HG02870 (cell line): ENCODE results near the gene OSTC.
"Not testable (repeated sequence)": the region's sequence is repeated elsewhere in the genome, so short reads cannot be mapped to it uniquely, and the experiment has no call there.

ENCODE experiments used
- ATAC-seq: cut with Tn5 transposase; IDR thresholded peaks from one replicate; pipeline ENCODE4 v1.9.1; 2021; ENCODE audit warnings: mild to moderate bottlenecking, moderate library complexity; ENCODE audit not compliant: unreplicated experiment

Gene OSTC

DNA sequence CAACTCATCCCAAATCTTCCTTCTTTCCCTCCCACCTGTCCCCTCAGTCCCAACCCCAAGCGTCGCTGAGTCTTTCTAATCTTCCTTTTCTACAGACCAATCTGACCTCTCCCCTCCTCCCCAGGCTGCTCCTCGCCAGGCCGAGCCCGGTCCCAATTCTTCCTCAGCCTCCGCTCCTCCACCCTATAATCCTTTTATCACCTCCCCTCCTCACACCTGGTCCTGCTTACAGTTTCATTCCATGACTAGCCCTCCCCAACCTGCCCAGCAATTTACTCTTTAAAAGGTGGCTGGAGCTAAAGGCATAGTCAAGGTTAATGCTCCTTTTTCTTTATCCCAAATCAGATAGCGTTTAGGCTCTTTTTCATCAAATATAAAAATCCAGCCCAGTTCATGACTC is 60.2 kb downstream of the OSTC start:
- not testable (repeated sequence) for ATAC-seq

DNA sequence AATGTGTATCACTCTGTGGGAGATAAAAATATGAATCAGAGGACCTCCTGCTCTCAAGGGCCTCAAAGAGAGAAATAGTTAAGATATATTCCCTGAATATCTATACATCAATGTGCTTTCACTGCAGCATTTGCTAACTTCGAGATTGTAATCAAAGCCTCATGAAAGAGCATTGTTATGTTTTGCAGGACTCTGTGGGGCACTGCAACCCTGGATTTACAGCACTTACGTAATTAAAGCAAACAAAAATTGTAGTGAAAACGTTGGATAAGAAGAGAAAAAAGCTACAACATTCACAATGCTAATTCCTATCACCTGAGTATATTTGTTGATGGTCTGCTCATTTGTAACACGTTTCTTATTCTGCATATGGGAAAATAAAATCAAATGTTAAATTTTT is 64.5 kb downstream of the OSTC start:
- no peak for ATAC-seq

DNA sequence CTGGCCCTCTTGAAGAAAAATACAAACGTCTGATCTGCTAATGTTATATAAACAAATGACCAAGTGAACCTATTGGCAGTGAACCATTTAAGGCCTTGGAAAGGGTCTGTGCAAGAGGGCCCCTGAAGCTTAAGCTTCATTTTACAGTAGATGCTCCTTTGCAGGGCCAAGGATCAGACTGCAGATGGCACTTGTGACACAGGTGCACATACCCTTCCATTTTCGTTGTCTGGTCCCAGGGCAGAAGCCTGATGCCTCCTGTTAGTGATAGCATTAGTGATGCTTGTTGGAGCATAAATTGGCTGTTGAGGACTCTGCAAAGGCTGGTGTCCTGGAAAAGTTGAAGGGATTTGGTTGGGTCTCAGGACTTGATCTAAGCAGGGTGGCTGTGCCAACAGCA is 65.9 kb downstream of the OSTC start:
- ATAC-seq = no peak

DNA sequence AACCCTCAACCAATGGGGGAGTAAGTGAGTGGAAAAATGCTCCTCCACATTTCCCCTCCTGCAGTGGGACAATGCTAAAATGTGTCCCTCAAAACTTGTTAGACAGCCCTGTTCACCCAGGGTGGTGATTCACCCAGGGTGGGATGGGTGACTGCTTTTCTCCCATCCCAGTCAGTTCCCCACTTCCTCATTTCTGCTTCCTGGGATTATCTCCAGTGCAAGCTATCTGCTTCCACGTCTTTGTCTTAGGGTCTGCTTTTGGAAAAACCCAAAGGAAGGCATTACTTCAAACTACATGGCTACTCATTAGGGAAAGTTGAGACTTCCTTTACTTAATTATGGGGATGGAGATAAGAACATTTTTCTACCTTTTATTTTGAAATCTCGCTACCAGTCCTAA is 67.0 kb downstream of the OSTC start:
- ATAC-seq = no peak
